NCI-H2171 treated with DMSO at 0.1 percent for 48 hours (cell line): ENCODE data around the gene LIPC.
A peak's percentile ranks its signal among the peaks of the same experiment; 100 is the strongest.

Experiments
- DNase-seq: peaks from one replicate; lab custom pipeline; 2025; lab: John Stamatoyannopoulos, UW

LIPC gene

GRCh38 chr15:58517682-58518525 is 86.1 kb downstream of the LIPC start:
- no peak for DNase-seq

GRCh38 chr15:58518626-58519025 is 86.8 kb downstream of the LIPC start:
- DNase-seq, result no peak

DNA sequence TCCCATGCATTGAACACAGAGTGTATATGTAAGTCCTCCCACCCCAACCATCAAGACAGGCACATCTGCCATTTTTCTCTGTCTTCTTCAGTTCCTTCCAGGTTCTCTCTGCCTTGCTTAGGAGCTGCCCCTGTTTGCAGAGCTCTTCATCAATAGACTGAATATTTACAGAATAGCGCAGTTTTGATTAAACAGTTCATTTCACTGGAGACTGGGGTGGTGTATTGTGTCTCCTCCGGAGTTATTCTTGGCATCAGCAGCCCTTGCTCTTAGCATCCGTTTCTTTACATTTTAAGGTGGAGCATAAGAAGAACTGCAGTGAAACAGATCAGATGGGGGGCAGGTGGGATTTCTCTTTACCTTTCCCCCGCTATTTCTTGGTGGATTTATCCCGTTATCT is 87.7 kb downstream of the LIPC start:
- no peak for DNase-seq

GRCh38 chr15:58520464-58520863 is 88.7 kb downstream of the LIPC start:
- DNase-seq, result peak; percentile 45

DNA sequence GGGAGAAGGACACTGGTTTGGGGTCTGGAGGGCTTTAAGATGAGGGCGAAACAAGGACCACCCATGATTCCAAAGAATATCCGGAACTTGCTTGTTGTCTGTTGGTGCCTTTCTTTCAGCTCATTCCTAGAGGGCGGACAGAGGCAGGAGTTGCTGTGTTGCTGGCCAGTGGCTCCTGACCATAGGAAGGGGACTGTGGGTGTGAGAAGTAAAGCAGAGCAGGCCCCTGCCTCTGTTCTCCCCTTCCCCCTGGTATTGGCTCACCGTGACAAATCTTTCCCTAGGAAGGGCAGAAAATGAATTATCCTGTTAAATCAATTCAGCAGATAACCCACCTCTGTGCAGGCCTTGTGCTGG is 89.1 kb downstream of the LIPC start:
- no peak for DNase-seq

GRCh38 chr15:58521293-58521991 is 89.7 kb downstream of the LIPC start:
- no peak for DNase-seq

DNA sequence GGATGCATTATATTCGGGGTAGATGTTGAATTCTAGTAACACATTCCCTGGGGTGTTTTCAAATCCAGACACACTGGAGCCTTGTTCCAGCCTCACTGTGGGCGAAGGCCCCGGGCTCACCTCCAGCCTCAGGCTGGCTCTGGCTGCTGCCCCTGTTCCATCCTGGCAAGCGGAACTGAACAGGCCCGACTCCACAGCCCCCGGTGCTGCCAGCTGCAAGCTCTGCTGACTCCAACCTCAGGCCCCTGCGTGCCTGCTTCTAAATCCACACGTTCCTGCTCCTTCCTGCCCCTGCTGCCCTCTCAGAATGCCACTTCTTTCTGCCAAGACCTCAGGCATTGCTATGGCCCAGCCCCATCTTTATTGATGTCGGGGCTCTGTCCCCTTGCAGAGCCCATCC is 90.6 kb downstream of the LIPC start:
- no peak for DNase-seq

DNA sequence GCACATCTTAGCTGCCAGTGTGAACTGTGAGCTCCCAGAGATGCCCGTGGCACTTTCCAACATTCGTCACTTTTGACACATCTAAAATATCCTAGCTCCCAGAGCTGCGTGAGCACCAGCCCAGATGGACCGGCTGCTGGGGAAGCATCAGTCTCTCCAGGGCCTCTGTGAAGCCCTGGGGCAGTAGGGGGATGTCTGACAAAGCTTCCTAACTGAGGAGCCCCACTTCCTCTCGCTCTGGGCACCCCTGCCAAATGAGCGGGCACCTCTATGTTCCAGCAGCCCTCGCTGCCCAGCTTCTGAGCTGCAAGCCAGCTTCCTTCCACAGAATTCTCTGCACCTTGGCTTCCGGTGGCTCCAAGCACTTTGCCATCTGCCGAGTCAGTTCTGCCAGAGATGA is 91.1 kb downstream of the LIPC start:
- DNase-seq, result peak; percentile 33

DNA sequence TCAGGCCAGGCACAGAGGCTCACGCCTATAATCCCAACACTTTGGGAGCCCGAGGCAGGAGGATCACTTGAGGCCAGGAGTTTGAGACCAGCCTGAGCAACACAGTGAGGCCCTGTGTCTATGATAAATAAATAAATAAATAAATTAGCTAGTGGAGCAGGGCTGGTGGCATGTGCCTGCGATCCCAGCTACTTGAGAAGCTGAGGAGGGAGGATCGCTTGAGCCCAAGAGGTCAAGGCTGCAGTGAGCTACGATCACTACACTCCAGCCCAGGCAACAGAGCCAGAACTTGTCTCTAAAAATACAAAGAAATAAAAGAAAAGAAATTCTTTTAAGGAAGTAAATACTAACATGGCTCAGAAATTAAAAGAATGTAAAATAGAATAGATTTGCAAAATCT is 91.8 kb downstream of the LIPC start:
- DNase-seq, result no peak

- DNase-seq, result no peak
Observed at GRCh38 chr15:58524247-58524646, 92.5 kb downstream of the LIPC start.

DNA sequence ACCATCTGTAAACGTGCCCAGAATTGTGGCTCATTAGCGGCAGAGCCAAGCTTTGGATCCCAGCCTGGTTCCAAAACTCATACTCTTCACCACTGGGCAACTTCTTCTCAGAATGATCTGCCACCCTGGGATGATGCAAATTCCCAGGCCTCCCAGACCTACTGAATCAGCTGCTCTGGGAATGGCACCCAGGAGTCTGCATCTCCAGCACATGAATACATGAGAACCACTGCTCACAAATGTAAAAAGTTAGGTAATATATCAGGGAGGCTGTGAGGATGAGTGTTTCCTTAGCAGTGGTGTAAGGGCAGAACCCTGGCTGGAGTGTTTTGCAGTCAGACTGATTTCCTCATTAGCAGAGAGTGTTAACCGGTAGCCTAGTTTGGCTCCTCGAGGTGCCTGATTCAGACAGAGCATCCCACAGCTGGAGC is 94.2 kb downstream of the LIPC start:
- no peak for DNase-seq

GRCh38 chr15:58526647-58527192 is 94.9 kb downstream of the LIPC start:
- no peak for DNase-seq

- DNase-seq, result no peak
Observed at GRCh38 chr15:58527573-58528187, 95.9 kb downstream of the LIPC start.

GRCh38 chr15:58528188-58528870 is 96.5 kb downstream of the LIPC start:
- DNase-seq, result peak; percentile 10

GRCh38 chr15:58529041-58529440 is 97.2 kb downstream of the LIPC start:
- no peak for DNase-seq

DNA sequence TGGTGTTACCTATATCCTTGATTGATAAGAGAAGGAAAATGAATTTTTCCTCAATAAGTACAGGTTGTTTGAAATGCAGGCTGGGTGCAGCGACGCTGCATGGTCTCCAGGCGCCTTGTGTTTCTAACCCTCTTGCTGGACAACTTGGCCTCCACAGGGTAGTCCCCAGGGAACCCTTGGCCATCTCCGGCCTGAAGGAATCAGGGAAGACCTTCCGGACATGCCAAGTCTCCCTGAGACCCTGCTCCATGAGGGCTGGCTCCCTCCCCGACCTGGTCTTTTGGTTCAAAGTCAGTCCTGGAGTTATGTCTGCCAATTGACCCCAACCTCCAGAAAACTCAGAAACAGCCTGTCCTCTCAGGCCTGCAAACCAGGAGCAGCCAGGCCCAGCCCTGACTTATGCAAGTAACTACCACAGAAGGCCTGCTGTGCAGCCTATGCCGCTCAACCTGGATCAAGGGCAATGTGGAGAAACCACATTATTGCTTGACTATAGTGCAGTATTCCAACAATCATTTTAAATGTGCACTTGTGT is 98.3 kb downstream of the LIPC start:
- DNase-seq, result no peak

DNA sequence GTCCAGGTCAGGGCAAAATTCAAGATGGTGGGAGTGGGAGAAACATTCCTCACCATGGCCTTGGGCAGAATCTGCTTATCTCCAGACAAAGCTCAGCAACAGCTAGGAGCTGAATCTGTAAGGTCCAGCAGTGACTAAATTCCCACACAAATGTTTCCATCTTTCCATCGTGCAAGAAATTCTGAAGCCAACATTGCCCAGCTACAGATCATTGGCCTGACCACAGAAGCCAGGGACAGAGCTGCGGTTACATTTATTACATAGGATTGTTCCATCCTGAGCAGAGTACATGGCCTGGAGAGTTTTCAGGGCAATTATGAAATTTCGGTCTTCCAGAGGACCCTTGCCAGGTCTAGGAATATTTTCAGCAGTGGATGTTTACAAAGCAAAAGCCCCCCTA is 100.3 kb downstream of the LIPC start:
- DNase-seq, result no peak

- no peak for DNase-seq
Observed at GRCh38 chr15:58534556-58534955, 102.8 kb downstream of the LIPC start.

GRCh38 chr15:58535337-58535736 is 103.5 kb downstream of the LIPC start:
- no peak for DNase-seq

DNA sequence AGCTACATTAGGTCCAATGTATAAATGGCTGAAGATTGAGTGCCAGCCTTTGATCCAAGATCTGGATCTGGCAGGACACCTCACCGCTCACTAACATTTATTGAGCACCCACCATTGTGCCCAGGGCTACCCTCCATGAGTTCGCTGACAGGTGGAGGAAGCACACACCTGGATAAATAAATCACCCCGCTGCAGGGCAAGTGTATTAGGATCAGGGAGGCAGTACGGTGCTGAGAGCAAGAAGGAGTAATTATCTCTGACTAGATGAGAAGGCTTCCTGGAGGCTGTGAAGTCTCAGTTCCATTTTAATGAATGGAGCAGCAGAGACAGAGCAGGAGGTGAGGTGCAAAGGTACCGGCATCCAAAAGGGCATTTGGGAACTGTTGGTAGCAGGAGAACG is 104.1 kb downstream of the LIPC start:
- DNase-seq, result no peak

GRCh38 chr15:58536414-58536813 is 104.6 kb downstream of the LIPC start:
- no peak for DNase-seq

DNA sequence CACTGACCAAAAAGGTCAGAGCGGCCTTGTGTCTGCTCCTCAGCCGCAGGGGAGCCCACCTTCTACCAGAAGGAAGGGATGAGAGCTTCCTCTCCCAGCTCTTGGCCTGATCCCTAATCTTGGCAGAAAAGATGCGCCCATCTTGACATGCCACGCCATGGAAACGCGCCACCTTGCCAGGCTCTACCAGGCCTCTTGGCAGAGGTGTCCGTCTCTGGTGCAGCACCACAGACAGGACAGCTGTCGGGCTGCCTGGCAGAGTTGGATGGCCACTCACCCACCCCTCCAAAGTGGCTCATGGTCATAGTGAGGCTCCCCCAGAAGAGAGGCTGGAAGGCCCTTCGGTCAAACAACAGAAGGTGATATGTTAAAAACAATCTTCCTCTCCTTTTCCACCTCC is 105.2 kb downstream of the LIPC start:
- no peak for DNase-seq
